Stomach (tissue), 9 donors: ENCODE data around the gene R3HDM2. TPM values are rescaled to one million over a fixed set of nuclear protein-coding genes. Genes with fewer than 3 reads are reported as not detected.

Experiments used
- DNase-seq, 2 donors: peaks; one replicate each; pipeline versions ENCODE4 v3.0.0 to v3.0.0-alpha.2; 2013 to 2019
- H3K27ac ChIP-seq, 5 donors: fragments of 200-600 bp in 4 of 5; sonication (generic) in 4 of 5; one replicate each; pipeline ENCODE4 v1.5.1; 2013 to 2019; ENCODE audit warnings: mild to moderate bottlenecking in 1 of 5, moderate library complexity in 1 of 5
- H3K27me3 ChIP-seq, 3 donors: fragments of 200-600 bp; sonication (generic); one replicate each; pipeline ENCODE4 v1.5.1; 2017 to 2019; ENCODE audit warnings: mixed run types in 1 of 3
- H3K36me3 ChIP-seq, 4 donors: fragments of 200-600 bp; sonication (generic); 1 replicate in 3 of 4; 2 replicates in 1 of 4; pipeline ENCODE4 v1.5.1; 2016 to 2019
- H3K4me1 ChIP-seq, 4 donors: fragments of 200-600 bp; sonication (generic); one replicate each; pipeline ENCODE4 v1.5.1; 2016 to 2019
- H3K4me3 ChIP-seq, 4 donors: fragments of 200-600 bp; sonication (generic) in 3 of 4; one replicate each; pipeline ENCODE4 v1.5.1; 2016 to 2019; ENCODE audit warnings: mild to moderate bottlenecking in 1 of 4
- H3K9me3 ChIP-seq, 4 donors: fragments of 200-600 bp; sonication (generic); one replicate each; pipeline ENCODE4 v1.5.1; 2016 to 2019
- CTCF ChIP-seq, 7 experiments: fragments of 450-650 bp in 4 of 7; fragments of 200-600 bp in 3 of 7; sonication (generic) in 3 of 7; IDR thresholded peaks; one replicate each; pipeline ENCODE4 v1.5.1; 2016 to 2019; ENCODE audit warnings: antibody characterized with exemption in 7 of 7, control low read depth in 2 of 7, mild to moderate bottlenecking in 1 of 7
- EP300 ChIP-seq: sonication (generic); formaldehyde crosslinking; IDR thresholded peaks from one replicate; pipeline ENCODE4 v1.6.1; 2017; ENCODE audit warnings: antibody characterized with exemption
- POLR2A ChIP-seq, 4 donors: fragments of 450-650 bp; IDR thresholded peaks; one replicate each; pipeline ENCODE4 v1.6.1; 2016; ENCODE audit warnings: antibody characterized with exemption in 4 of 4, control low read depth in 2 of 4, mild to moderate bottlenecking in 1 of 4, moderate library complexity in 1 of 4
- POLR2AphosphoS5 ChIP-seq, 3 donors: sonication (generic); formaldehyde crosslinking; IDR thresholded peaks; one replicate each; pipeline ENCODE4 v1.6.1; 2016; ENCODE audit warnings: antibody characterized with exemption in 3 of 3
- WGBS, 5 donors: extraction: QIAGEN DNeasy Blood & Tissue Kit in 3 of 5; methylation state at CpG; one replicate each; pipeline versions ENCODE4 v1.1.5 to v1.1.7; 2013 to 2018; 5-methylcytosine and 5-hydroxymethylcytosine counted together
- intact Hi-C: fragments of 100-400 bp; cut with DNase I; formaldehyde crosslinking; loops from one replicate; pipeline ENCODE4 v1.15.1; 2023; ENCODE audit warnings: low total_unique reads
- polyA plus RNA-seq, 3 donors: library from polyadenylated mRNA; stranded (reverse); fragments of 200-250 nt; gene quantifications; one replicate each; pipeline ENCODE4 v1.2.3, GENCODE V29; 2013
- total RNA-seq, 5 donors: library from RNA; depleted of rRNA; stranded (reverse); fragments of >200 nt; gene quantifications; one replicate each; pipeline versions ENCODE4 v1.1.0 to v1.2.3, GENCODE V29; 2014 to 2016
- donor health status: healthy with polysubstance abuse.
- donor health status: Bipolar disorder and iron deficiency.
- donor health status: healthy.

Gene R3HDM2
- total and polyA plus RNA-seq, 8 donors = 12.4 to 64.3 (median 24.5) TPM

- H3K27me3 ChIP-seq = peaks cover 0 to 94% (median 45%) of the 10 kb centered on the region in 3 donors
- no peak for DNase-seq
These were observed 44.0 kb upstream of the R3HDM2 start for GRCh38 chr12:57474862-57475261.

DNA sequence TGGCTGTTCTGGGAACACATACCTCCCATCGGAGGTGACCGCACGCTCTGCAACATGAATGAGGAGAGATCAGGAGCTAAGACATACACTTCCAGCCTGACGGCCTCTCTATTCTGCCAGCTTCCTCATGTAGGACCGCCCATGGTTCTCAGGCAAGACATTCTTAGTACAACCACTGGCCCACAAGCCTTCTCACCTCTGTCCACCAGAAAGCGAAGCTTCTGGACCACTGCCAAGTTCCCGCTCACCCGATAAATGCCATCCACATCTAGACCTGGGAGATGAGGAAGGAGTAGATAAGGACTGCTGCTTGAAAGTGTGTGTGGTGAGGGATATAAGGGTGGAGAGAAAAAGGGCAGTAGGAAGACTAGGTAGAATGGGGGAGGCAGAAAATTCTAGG, 43.6 kb upstream of the R3HDM2 start:
- WGBS, 5 donors = 46 to 77% (median 58%) methylated on average over 8 of the region's 8 CpGs

More at GRCh38 chr12:57474862-57475261, 44.0 kb upstream of the R3HDM2 start:
- intact Hi-C loops = no loop called here
- Histone ChIP-seq H3K9me3 (no peaks in the 10 kb centered on the region), H3K36me3 (peaks cover 0 to 32% (median 3%) of the 10 kb centered on the region in 4 donors), H3K27ac (no peak overlapping the region), H3K4me3 (peak overlapping the region in 1 of 4 donors; percentile 60), H3K4me1 (peaks cover 17 to 35% (median 23%) of the 10 kb centered on the region in 4 donors)
- WGBS, 5 donors = 40 to 72% (median 53%) methylated on average over 7 of the region's 7 CpGs
- TF ChIP-seq POLR2A (IDR thresholded peaks at IDR 0.05) (no peak), POLR2AphosphoS5 (IDR thresholded peaks at IDR 0.05) (no peak), EP300 (no peak), CTCF (IDR thresholded peaks at IDR 0.05) (no peak)

GRCh38 chr12:57473886-57474285, 43.0 kb upstream of the R3HDM2 start:
- H3K27me3 ChIP-seq = peaks cover 0 to 94% (median 45%) of the 10 kb centered on the region in 3 donors
- no peak overlapping the region for H3K27ac ChIP-seq
- no peaks in the 10 kb centered on the region for H3K9me3 ChIP-seq
- WGBS, 5 donors = 83 to 93% (median 85%) methylated on average over 5 of the region's 5 CpGs
- peaks cover 17 to 35% (median 23%) of the 10 kb centered on the region in 4 donors for H3K4me1 ChIP-seq
- peaks cover 0 to 32% (median 8%) of the 10 kb centered on the region in 4 donors for H3K36me3 ChIP-seq
- intact Hi-C loops = no loop called here
- TF ChIP-seq POLR2AphosphoS5 (IDR thresholded peaks at IDR 0.05) = no peak
- no peak for TF ChIP-seq EP300
- TF ChIP-seq CTCF (IDR thresholded peaks at IDR 0.05) = no peak
- TF ChIP-seq POLR2A (IDR thresholded peaks at IDR 0.05) = no peak
- H3K4me3 ChIP-seq = no peak overlapping the region
- DNase-seq = no peak

More for the DNA sequence above, 43.6 kb upstream of the R3HDM2 start:
- Histone ChIP-seq H3K27ac (no peak overlapping the region), H3K36me3 (peaks cover 0 to 32% (median 5%) of the 10 kb centered on the region in 4 donors), H3K27me3 (peaks cover 0 to 94% (median 45%) of the 10 kb centered on the region in 3 donors), H3K4me1 (peaks cover 17 to 35% (median 23%) of the 10 kb centered on the region in 4 donors), H3K4me3 (no peak overlapping the region), H3K9me3 (no peaks in the 10 kb centered on the region)
- no peak for DNase-seq
- intact Hi-C loops = no loop called here
- TF ChIP-seq POLR2A (IDR thresholded peaks at IDR 0.05) (no peak), CTCF (IDR thresholded peaks at IDR 0.05) (no peak), POLR2AphosphoS5 (IDR thresholded peaks at IDR 0.05) (no peak), EP300 (no peak)

GRCh38 chr12:57473392-57473791, 42.5 kb upstream of the R3HDM2 start:
- peaks cover 0 to 94% (median 45%) of the 10 kb centered on the region in 3 donors for H3K27me3 ChIP-seq
- no peak for DNase-seq
- TF ChIP-seq POLR2A (IDR thresholded peaks at IDR 0.05) (no peak), EP300 (no peak), POLR2AphosphoS5 (IDR thresholded peaks at IDR 0.05) (no peak), CTCF (IDR thresholded peaks at IDR 0.05) (no peak)
- no peaks in the 10 kb centered on the region for H3K9me3 ChIP-seq
- H3K36me3 ChIP-seq = peaks cover 0 to 32% (median 9%) of the 10 kb centered on the region in 4 donors
- peaks cover 17 to 35% (median 23%) of the 10 kb centered on the region in 4 donors for H3K4me1 ChIP-seq
- intact Hi-C loops = no loop called here
- H3K27ac ChIP-seq = no peak overlapping the region
- WGBS, 5 donors = 46 to 57% (median 51%) methylated on average over 3 of the region's 3 CpGs
- H3K4me3 ChIP-seq = no peak overlapping the region
